LoVo (cell line): ENCODE results near the gene ATP5IF1.
A peak's percentile ranks its signal among the peaks of the same experiment; 100 is the strongest.

Source experiments
- DNase-seq: peaks from one replicate; pipeline ENCODE4 v3.0.0-alpha.2; 2016; ENCODE audit warnings: low spot score

Gene ATP5IF1

DNA sequence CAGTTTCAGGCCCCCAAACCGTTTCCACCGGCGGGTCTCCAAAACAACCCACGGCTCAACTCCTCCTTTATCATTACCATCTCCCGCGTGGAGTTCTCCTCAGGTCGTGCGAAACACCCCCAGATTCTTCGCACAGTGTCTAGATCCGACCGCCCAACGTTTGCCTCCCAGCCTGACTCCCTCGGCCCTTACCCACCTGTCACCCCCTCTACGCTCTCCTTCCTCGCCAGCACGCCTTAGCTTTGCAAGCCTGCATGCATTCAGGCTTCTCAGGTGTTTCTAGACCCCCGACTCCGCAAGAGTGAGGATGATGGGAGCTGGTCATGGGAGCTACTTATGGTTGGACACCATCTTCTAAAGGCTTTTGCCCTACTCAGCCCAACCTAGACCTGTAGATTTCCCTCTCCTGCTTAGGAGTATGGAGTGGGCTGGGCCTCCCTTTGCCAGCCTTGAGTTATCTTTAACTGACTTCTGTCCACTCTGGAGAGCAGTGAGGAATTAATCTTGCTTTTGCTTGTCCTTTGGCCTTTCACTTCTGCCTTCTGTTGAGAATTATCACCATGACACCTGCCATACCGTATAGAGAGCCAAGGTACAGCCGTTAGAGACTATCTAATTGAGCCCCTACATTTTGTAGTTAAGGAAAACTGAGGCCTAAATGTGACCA, 865 bp downstream of the ATP5IF1 start:
- no peak for DNase-seq

DNA sequence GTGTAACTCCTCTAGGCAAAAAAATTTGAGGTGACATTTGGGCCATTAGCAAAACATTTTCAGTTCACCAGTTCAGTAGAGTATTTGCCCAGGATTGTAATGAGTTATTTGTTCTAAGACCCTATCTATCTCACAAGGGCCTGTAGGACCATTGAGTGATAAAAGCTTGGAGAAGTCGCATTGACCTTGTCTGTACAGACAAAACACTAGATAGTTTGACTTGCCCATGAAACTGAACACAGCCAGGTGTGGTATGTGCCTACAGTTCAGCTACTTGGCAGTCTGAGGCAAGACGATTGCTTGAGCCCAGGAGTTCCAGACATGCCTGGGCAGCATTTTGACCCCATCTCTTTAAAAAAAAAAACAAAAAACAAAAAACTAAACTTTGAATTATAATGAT, 3.1 kb downstream of the ATP5IF1 start:
- DNase-seq, result no peak

DNA sequence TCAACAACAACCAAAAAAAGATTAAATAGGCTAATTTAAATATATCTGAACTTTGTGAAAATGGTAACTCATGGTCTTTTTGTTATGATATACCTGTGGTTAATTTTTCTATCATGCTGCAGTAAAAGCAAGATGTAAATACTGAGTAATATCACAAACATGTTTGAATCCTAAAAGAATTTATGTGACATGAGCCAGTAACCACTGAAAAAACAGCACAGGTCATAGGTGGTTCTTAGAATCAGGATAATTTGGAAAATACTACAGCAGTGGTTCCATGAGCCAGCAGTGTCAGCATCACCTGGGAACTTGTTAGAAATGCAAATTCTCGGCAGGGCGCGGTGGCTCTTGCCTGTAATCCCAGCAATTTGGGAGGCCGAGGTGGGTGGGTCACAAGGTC, 4.1 kb downstream of the ATP5IF1 start:
- no peak for DNase-seq

DNA sequence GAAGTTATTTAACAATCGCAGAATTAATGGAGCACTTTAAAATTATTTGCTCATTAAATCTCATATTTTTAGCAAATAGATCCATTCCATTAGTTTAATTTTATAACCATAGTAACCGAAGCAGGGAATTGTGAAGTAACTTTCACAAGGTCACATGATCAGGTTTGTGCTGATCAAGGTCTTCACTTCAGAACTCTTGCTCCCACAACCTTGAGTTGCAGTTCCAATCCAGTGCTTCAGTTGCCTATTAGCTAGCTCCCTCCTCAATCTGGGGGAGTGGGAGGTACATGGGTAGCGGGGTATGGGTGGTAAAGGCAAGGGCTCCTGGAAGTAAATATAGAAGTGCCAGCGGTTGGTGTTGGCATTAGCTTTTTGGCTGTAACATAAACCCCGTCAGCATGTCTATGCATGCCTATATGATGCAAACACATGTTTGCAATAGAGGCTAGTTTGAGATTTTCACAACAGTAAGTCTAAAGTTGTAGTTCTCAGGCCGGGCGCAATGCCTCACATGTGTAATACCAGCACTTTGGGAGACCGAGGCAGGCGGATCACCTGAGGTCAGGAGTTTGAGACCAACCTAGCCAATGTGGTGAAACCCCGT, 5.8 kb downstream of the ATP5IF1 start:
- no peak for DNase-seq

DNA sequence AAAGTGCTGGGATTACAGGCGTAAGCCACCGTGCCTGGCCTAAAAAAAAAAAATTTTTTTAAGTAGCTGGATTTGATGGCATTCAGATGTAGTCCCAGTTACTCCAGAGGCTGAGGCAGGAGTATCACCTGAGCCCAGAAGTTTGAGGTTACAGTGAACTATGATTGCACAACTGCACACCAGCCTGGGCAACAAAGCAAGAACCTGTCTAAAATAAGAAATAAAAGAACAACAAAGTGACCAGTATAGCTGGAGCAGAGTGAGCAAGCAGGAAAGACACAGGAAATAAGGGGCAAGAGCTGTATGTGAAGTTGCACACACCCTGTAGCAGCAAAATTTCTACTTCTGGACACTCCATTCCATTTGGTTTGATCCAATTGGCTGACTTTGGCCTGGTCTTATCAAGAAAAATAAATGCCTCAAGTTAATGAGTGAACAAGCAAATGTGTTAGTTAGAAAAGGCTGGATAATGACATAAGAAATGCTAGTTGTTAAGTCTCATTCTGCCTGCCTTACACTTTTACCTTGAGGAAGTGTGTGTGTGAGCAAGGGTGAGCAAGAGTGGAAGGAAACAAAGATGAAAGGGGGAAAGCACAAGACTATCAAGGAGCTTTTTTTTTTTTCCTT, 7.9 kb downstream of the ATP5IF1 start:
- no peak for DNase-seq

DNA sequence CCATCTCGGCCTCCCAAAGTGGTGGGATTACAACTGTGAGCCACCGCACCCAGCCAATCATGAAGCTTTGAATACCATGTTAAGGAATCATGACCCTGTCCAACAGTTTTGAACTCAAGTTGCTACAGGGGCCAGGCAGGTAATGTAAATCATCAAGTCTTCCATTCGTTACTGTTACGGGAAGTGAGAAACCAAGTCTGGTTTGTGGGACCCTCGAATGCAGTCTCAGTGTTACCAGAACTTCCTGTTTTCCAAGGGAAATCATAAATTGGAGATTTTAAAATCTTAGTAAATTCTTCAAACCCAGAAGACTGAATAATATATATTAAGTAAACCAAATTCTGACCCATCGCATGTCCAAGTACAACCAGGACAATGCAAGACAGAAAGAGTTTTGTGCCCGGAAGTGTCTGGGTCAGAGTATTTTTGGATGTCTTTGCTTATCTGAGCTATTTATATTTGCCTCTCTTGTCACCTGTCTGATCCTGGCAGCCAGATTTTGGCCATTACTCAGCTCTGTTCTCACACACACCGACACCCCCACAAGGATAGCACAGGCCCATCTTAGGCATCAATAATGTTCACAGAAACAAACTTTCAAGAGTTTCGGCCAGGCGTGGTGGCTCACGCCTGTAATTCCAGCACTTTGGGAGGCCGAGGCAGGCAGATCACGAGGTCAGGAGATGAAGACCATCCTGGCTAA, 8.8 kb downstream of the ATP5IF1 start:
- DNase-seq, result no peak

DNA sequence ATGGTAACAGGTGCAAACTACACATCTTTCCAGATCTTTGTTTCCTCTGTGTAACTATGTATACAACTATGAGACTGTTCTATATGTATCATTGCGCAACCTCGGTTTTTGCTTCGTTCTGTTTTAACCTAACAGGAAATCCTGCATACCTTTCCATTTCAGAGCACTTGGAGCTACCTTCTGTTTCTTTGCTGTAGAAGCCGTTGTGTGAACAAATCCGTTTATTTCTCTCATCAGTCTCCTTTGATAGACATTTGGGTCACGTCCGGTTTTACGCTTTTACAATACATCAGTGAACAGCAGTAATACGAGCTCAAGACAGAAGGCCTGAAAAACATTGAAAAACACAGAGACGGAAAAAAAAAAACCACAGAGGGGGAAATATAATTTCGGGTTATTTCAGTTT, 10.5 kb downstream of the ATP5IF1 start:
- peak; percentile 25 for DNase-seq

DNA sequence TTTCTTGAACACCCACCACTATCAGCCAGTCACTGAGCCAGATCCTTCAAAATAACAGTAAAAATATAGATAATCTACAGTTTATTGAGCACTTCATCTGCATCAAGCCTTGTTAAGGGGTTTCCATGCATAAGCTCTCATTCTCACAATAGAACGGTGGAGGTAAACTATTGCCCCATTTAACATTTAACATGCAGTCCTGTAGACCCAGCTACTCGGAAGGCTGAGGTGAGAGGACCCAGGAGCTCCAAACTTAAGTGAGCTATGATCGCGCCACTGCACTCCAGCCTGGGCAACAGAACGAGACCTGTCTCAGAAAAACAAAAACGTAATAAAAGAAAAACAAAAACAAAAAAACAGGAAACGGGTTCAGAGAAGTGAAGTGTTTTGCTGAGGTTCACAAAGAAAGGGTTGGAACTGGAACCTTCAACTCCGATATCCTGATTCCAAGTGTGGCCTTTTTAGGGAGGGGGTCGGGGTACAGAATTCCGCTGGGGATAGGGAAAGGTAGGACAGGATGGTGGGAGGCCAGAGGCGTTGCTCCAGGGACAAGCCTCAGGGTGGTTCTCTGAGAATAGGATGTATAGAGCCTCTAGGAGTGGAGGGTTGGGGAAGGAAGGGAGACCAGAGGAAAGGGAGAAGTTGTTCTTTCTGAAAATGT, 11.8 kb downstream of the ATP5IF1 start:
- no peak for DNase-seq

DNA sequence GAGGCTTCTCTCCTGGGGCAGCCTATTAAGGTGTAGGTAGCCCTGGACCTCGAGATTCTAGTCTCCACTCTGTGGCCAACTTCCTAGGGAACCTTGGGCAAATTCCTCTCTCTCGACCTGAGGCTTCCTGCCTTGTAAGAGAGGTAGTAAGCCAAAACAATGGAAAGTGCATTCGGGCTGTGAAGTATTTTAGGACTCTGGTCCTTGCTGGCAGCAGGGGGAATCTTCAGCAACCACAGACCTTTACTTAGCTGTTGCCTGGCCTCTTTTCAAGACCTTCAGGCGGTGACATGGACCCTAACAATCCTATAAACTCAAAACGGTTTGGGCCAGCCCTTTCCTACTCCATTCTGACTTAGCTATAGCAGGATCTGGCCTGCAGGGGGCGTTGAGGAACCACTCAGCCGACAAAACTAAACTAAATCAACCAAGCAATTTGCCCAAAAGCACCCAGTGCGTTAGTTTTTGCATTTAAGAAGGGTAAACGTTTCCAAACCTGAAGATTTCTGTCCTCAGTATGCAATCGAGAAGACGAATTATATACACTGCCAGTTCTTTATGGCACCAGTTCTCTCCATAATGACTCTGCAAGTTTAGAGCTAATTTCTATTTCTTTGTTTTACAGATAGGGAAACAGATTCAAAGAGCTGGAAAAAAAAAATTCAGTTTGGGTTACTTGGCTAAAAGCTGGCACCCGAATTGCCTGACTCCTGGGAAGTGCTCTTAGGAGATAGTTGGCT, 12.5 kb downstream of the ATP5IF1 start:
- peak; percentile 78 for DNase-seq

DNA sequence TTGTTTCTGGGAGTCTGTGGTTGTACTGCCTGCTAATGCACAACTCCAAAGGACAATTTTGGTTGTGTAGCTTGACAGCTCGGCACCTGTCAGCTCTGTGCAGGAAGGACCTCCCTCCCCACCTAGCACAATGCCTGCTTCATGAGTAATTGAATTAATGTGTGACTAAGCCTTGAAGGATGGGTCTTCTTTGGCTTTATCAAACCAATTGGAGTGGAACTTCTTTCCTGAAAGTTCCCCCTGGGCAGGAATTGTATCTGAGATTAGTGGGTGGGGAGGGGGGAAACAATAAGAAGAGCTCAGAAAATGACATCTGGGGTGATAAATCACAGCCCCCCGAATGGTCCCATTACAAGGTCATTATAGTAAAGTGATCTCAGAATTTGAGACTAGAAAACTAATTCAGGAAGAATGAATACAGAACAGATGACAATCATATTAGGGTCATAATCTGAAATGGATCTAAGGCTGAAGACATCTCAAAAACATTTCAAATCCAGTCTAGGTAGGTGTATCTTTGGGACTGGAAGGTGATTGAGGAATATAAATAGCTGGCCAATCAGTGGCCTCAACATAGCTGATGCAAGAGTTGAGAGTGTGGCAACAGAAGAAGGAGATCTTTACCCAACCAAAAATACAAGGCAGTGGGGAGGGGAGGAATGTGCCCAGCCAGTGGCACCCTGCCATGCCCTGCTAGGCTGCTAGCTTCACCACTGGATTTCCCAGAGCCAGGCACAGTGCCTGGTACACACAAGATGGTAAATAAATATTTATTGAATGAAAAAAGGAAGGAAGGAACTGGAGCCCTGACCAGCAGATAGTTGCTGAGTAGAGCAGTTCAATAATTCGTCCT, 13.3 kb downstream of the ATP5IF1 start:
- peak; percentile 79 for DNase-seq

DNA sequence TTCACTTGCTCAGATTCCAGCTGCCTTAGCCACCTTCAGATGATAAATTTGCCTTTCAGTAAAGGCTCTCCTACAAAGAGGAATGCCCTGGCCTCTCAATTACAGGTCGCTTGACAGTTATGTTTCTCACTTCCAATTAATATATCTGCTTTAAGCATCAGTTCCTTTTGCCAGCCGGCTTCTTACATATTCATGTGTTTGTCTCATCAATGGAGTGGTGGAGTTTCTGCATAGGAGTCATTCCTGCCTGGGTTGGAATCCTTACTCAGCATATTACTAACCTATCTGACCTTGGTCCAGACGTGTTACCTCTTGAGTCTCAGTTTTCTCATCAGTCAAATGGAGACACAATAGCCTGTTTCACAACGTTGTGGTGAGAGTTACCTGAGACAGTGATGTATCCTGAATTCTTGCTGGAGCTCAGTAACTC, 14.0 kb downstream of the ATP5IF1 start:
- no peak for DNase-seq

DNA sequence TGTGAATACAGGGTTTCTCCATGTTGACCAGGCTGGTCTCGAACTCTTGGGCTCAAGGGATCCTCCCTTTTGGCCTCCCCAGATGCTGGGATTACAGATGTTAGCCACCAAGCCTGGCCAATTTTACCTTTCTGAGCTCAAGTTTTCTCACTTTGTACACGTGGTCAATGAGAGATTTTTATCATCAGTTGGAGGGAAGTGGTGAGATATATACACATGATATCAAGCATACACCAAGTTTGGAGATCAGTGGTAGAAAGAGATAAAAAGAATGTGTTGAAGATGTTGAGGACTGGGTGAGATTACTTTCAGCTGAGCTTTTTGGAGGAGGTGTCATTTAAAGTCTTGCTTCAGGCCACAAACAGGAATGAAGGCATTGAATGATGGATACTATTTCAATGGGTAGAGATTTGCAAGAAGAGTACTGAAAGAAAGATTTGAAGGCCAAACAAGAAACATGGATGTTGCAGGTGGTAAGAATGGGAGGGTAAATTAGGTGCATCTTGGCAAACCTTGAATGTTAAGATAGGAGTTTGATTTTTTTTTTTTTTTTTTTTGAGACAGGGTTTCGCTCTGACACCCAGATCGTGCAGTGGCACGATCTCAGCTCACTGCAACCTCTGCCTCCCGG, 20.4 kb downstream of the ATP5IF1 start:
- DNase-seq, result no peak

DNA sequence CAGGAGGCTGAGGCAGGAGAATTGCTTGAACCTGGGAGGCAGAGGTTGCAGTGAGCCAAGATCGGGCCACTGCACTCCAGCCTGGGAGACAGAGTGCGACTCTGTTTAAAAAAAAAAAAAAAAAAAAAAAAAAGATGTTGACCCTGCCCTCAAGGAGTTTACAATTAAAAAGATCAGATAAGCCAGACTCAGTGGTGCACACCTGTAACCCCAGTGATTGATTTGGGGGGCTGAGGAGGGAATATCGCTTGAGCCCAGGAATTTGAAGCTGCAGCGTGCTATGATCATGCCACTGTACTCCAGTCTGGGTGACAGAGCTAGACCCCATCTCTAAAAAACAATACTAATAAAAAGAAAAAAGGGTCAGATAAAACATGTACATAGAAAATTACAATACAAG, 21.8 kb downstream of the ATP5IF1 start:
- DNase-seq, result no peak

DNA sequence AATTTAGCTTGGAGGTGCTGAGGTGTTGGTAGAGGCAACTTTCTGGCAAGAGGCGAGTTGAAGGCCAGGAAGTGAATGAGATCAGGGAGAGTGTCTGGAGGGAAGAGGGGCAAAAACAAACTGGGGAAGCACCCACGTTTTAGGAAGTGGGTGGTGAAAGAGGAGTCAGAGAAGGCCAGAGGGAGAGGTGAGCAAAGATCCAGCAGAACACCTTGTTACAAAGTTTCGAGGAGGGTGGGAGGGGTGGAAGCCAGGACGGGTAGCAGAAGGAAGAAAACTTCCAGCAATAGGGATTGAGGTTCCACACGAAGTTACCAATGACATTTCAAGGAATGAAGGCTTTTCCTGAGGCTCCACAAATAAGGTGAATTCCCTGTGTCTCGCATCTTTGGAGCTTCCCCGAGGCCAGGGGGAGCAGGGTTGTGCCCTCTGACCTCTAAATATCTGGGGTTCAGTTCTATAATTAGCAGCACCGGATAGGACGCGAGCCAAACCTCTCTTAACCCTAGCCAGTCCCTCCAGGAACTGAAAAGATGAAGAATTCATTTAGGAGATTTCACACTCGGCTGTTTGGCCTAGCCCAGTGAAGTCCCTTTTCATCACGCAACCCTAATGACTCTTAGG, 22.8 kb downstream of the ATP5IF1 start:
- DNase-seq, result no peak

DNA sequence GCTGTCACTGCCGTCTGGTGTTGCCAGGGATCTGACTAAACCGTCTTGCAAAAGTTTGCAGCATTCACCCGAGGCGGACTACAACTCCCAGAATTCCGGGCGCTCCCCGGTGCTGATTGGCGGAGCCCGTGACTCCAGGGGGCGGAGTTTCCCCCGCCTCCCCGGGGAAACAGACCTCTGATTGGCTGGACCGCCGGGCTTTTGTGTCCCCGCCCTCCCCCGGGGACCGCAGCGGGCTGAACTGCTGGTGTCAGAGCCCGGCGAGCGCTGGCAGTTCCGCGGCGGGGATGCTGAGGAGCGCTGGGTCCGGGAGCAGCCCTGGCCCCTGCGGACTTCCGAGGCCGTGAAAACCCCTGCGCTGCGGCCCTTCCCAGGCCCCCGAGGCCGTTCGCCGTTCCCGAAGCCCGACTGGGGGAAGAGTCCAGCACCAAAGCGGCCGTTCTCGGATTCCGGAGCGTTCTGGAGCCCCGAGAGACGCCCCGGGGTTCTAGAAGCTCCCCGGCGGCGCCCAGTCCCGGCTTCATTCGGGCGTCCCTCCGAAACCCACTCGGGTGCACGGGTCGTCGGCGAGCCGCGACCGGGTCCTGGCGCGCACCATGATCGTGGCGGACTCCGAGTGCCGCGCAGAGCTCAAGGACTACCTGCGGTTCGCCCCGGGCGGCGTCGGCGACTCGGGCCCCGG, 23.5 kb downstream of the ATP5IF1 start, which contains the start of gene SESN2:
SESN2 (plus strand) TSS at position 267 of the 682 bp plus-strand sequence; CDS start at position 597, 330 bp downstream.
- DNase-seq, result peak; percentile 98

DNA sequence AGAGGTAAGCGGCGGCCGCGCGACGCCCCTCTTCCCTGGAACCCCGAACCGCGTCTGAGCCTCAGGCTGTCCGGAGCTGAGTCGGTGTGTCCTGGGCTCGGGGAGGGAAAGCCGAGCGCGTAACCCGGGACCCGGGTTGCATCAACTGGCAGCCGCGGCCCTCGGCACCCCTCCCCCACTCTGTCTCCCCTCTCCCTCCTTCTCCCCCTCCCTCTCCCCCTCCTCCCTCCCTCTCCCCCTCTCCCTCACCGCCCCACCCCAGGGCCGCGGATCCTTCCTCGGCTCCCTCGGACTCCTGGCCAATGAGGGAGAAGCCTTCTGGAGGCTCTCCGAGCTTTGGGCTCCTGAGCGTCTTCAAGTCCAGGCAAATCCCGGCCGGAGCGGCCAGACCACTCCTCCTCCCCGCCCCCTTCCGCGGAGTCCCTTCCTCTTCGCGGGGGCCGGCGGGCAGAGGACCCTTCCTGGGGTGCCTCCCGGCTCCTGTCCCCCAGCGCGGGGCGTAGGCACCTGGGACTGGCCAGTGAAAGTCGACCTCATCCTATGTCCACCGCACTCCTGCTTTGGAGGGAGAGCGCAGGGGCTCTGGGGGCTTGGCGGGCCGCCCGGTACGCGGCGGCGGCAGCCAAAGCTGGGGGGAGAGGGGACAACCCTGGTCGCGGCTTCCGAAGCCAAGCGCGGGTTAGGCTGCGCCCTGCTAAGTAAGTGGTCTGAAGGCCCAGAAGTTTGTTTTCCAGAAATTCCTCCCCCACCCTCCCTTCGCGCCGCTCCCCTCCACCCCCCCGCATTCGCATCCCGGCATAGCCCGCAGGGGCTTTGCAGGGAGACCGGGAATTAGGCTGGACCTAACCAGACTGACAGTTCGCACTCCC, 24.2 kb downstream of the ATP5IF1 start:
- DNase-seq, result peak; percentile 39

DNA sequence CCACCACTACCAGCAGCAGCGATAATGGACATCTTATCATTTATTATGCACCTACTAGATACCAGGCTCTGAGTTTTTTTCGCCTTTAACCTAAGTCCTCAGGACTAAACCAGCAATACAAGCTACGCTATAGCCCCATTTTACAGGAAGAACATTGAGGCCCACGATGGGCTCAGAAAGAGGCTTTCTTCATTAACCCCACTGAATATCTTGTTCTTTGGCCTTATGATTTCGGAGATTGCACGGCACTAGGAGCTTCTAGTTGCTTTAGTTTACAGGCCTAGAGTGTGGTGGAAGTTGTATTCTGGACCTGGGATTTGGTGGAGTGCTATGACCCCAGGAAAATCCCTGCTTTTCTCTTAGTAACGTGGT, 24.9 kb downstream of the ATP5IF1 start:
- DNase-seq, result no peak

DNA sequence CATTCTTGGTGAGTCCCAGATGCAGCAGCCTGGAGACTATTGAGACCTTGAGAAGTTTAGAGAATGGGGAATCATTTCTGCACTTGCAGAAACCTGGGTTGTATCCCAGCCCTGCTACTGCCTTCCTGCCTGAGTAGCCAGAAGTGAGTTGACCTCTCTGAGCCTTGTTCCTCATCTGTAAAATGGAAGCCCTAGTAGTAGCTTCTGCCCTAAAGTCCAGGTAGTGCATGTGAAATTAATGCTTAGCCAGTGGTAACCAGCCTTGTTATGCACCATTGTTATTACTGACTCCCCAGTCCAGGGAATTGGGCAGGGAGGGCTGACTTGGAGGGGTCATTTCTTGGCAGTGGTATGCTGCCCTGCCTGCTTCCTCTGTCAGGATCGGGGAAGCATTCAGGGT, 29.0 kb downstream of the ATP5IF1 start:
- DNase-seq, result no peak
